HepG2 (cell line): Measurements from ENCODE around the gene ZNF584. TPM values are rescaled to one million over a fixed set of nuclear protein-coding genes. Genes with fewer than 3 reads are reported as not detected.

ENCODE experiments used
- microRNA-seq: library from miRNA; unstranded; fragments of <30 nt; microRNA quantifications from one replicate; pipeline ENCODE4, GENCODE V29; 2020
- polyA plus RNA-seq, 8 experiments: library from polyadenylated mRNA; depleted of rRNA in 3 of 8; stranded (reverse) in 7 of 8; unstranded in 1 of 8; fragments of >200 nt; fragmentation: Illumina TruSeq in 4 of 8; extraction: Trizol in 4 of 8; gene quantifications; 2 replicates each; pipeline versions ENCODE4 v1.2.1 to v1.2.3, GENCODE V29; 2011 to 2016; ENCODE audit warnings: low read depth in 4 of 8, missing spikeins in 1 of 8, mixed read lengths in 1 of 8; ENCODE audit not compliant: insufficient read depth in 1 of 8
- small RNA-seq, 3 experiments: library from RNA; depleted of rRNA; stranded (forward); fragments of <200 nt; gene quantifications; one replicate each; pipeline ENCODE3, GENCODE V24; 2012; ENCODE audit warnings: low read depth in 2 of 3, low replicate concordance in 1 of 3; ENCODE audit not compliant: insufficient read length in 3 of 3, insufficient read depth in 2 of 3
- total RNA-seq, 5 experiments: library from RNA; depleted of rRNA; stranded (reverse); fragments of >200 nt; fragmentation: Illumina TruSeq; extraction: Trizol; gene quantifications; 2 replicates each; pipeline ENCODE4 v1.2.3, GENCODE V29; 2016; ENCODE audit warnings: low read depth in 1 of 5

ZNF584 gene
- total and polyA plus RNA-seq, 2 of the 13 experiments (the other 11 are each of a cell fraction or from before 2014, with no cell fraction given), result 2.4 to 7.0 TPM

Small RNA genes lying within 50 kb of the gene (microRNA-seq; reads per million reads assigned to microRNA genes)
- 0.68 reads per million for gene MIR4754

Small RNA genes lying within 50 kb of the gene (small RNA-seq; reads per million reads assigned to genes)
- gene MIR4754 (0 reads per million in 3 experiments), gene RNA5SP473 (0 to 0.33 (median 0) reads per million in 3 experiments)

Other genes starting within 250 kb of the ZNF584 start
- 17.0 and 23.0 TPM in 2 replicates for gene ZNF274, start 225.6 kb upstream of the ZNF584 start, total RNA-seq (2016; rRNA removed; fragmentation: Illumina TruSeq; extraction: Trizol)
- 16.1 and 21.0 TPM in 2 replicates for gene ZNF274, start 225.6 kb upstream of the ZNF584 start, polyA plus RNA-seq (2011; rRNA removed)
- 15.6 and 17.0 TPM in 2 replicates for gene ZNF544, start 179.7 kb upstream of the ZNF584 start, total RNA-seq (2016; rRNA removed; fragmentation: Illumina TruSeq; extraction: Trizol)
- 13.1 and 14.7 TPM in 2 replicates for gene ZNF544, start 179.7 kb upstream of the ZNF584 start, polyA plus RNA-seq (2011; rRNA removed)
- 3.3 and 3.7 TPM in 2 replicates for gene ZNF8, start 129.7 kb upstream of the ZNF584 start, total RNA-seq (2016; rRNA removed; fragmentation: Illumina TruSeq; extraction: Trizol)
- gene ZNF8, start 129.7 kb upstream of the ZNF584 start, polyA plus RNA-seq (2011; rRNA removed), result 3.0 and 3.1 TPM in 2 replicates
- 38.7 and 39.5 TPM in 2 replicates for gene ERVK3-1, start 103.3 kb upstream of the ZNF584 start, total RNA-seq (2016; rRNA removed; fragmentation: Illumina TruSeq; extraction: Trizol)
- 28.5 and 31.5 TPM in 2 replicates for gene ERVK3-1, start 103.3 kb upstream of the ZNF584 start, polyA plus RNA-seq (2011; rRNA removed)
- 2.5 and 3.1 TPM in 2 replicates for gene ZSCAN22, start 81.7 kb upstream of the ZNF584 start, total RNA-seq (2016; rRNA removed; fragmentation: Illumina TruSeq; extraction: Trizol)
- 3.5 and 3.6 TPM in 2 replicates for gene ZSCAN22, start 81.7 kb upstream of the ZNF584 start, polyA plus RNA-seq (2011; rRNA removed)
- gene A1BG, start 55.2 kb upstream of the ZNF584 start, total RNA-seq (2016; rRNA removed; fragmentation: Illumina TruSeq; extraction: Trizol), result 15.1 and 41.4 TPM in 2 replicates
- gene A1BG, start 55.2 kb upstream of the ZNF584 start, polyA plus RNA-seq (2011; rRNA removed), result 14.7 and 49.8 TPM in 2 replicates
- 1.1 and 1.9 TPM in 2 replicates for gene ZNF497, start 45.9 kb upstream of the ZNF584 start, total RNA-seq (2016; rRNA removed; fragmentation: Illumina TruSeq; extraction: Trizol)
- gene ZNF497, start 45.9 kb upstream of the ZNF584 start, polyA plus RNA-seq (2011; rRNA removed), result 1.5 and 1.8 TPM in 2 replicates
- gene ZNF837, start 27.6 kb upstream of the ZNF584 start, total RNA-seq (2016; rRNA removed; fragmentation: Illumina TruSeq; extraction: Trizol), result 0.73 and 1.3 TPM in 2 replicates
- gene ZNF837, start 27.6 kb upstream of the ZNF584 start, polyA plus RNA-seq (2011; rRNA removed), result 0.29 and 0.69 TPM in 2 replicates
- 1,544 and 1,715 TPM in 2 replicates for gene RPS5, start 21.4 kb upstream of the ZNF584 start, total RNA-seq (2016; rRNA removed; fragmentation: Illumina TruSeq; extraction: Trizol)
- 4,145 and 4,408 TPM in 2 replicates for gene RPS5, start 21.4 kb upstream of the ZNF584 start, polyA plus RNA-seq (2011; rRNA removed)
- gene RNF225, start 13.0 kb upstream of the ZNF584 start, total RNA-seq (2016; rRNA removed; fragmentation: Illumina TruSeq; extraction: Trizol), result not detected in 2 replicates
- not detected in 2 replicates for gene RNF225, start 13.0 kb upstream of the ZNF584 start, polyA plus RNA-seq (2011; rRNA removed)
- gene ZNF132, start 31.5 kb downstream of the ZNF584 start, total RNA-seq (2016; rRNA removed; fragmentation: Illumina TruSeq; extraction: Trizol), result not detected in 2 replicates
- not detected in 2 replicates for gene ZNF132, start 31.5 kb downstream of the ZNF584 start, polyA plus RNA-seq (2011; rRNA removed)
- gene ZNF324B, start 43.0 kb downstream of the ZNF584 start, total RNA-seq (2016; rRNA removed; fragmentation: Illumina TruSeq; extraction: Trizol), result 2.5 and 3.0 TPM in 2 replicates
- 0.53 and 0.98 TPM in 2 replicates for gene ZNF324B, start 43.0 kb downstream of the ZNF584 start, polyA plus RNA-seq (2011; rRNA removed)
- gene ZNF324, start 58.4 kb downstream of the ZNF584 start, total RNA-seq (2016; rRNA removed; fragmentation: Illumina TruSeq; extraction: Trizol), result 4.0 and 4.7 TPM in 2 replicates
- 1.1 and 1.6 TPM in 2 replicates for gene ZNF324, start 58.4 kb downstream of the ZNF584 start, polyA plus RNA-seq (2011; rRNA removed)
- 2.5 and 3.6 TPM in 2 replicates for gene ZNF446, start 67.7 kb downstream of the ZNF584 start, total RNA-seq (2016; rRNA removed; fragmentation: Illumina TruSeq; extraction: Trizol)
- 3.0 and 3.8 TPM in 2 replicates for gene ZNF446, start 67.7 kb downstream of the ZNF584 start, polyA plus RNA-seq (2011; rRNA removed)
- gene SLC27A5, start 103.3 kb downstream of the ZNF584 start, total RNA-seq (2016; rRNA removed; fragmentation: Illumina TruSeq; extraction: Trizol), result 40.2 and 41.2 TPM in 2 replicates
- 30.3 and 36.5 TPM in 2 replicates for gene SLC27A5, start 103.3 kb downstream of the ZNF584 start, polyA plus RNA-seq (2011; rRNA removed)
- gene ZBTB45, start 111.2 kb downstream of the ZNF584 start, total RNA-seq (2016; rRNA removed; fragmentation: Illumina TruSeq; extraction: Trizol), result 2.0 and 3.7 TPM in 2 replicates
- 3.0 and 3.2 TPM in 2 replicates for gene ZBTB45, start 111.2 kb downstream of the ZNF584 start, polyA plus RNA-seq (2011; rRNA removed)
- 302 and 361 TPM in 2 replicates for gene TRIM28, start 135.4 kb downstream of the ZNF584 start, total RNA-seq (2016; rRNA removed; fragmentation: Illumina TruSeq; extraction: Trizol)
- 439 and 461 TPM in 2 replicates for gene TRIM28, start 135.4 kb downstream of the ZNF584 start, polyA plus RNA-seq (2011; rRNA removed)
- 55.0 and 70.9 TPM in 2 replicates for gene CHMP2A, start 146.5 kb downstream of the ZNF584 start, total RNA-seq (2016; rRNA removed; fragmentation: Illumina TruSeq; extraction: Trizol)
- gene CHMP2A, start 146.5 kb downstream of the ZNF584 start, polyA plus RNA-seq (2011; rRNA removed), result 49.7 and 51.4 TPM in 2 replicates
- gene UBE2M, start 150.0 kb downstream of the ZNF584 start, total RNA-seq (2016; rRNA removed; fragmentation: Illumina TruSeq; extraction: Trizol), result 29.5 and 36.2 TPM in 2 replicates
- gene UBE2M, start 150.0 kb downstream of the ZNF584 start, polyA plus RNA-seq (2011; rRNA removed), result 50.3 and 55.5 TPM in 2 replicates
- gene MZF1, start 164.7 kb downstream of the ZNF584 start, total RNA-seq (2016; rRNA removed; fragmentation: Illumina TruSeq; extraction: Trizol), result 1.3 and 3.1 TPM in 2 replicates
- gene MZF1, start 164.7 kb downstream of the ZNF584 start, polyA plus RNA-seq (2011; rRNA removed), result 8.1 and 10.0 TPM in 2 replicates